GM19099 (cell line): ENCODE data around the gene CNNM2.

Source experiments
- POLR2A ChIP-seq: IDR thresholded peaks from 3 replicates; pipeline ENCODE4 v1.6.1; 2011; ENCODE audit warnings: low read depth; ENCODE audit not compliant: insufficient read length; ENCODE audit errors: extremely low read depth

Gene CNNM2

GRCh38 chr10:102917314-102917961 lies 656 bp upstream of the CNNM2 start:
- no peak for TF ChIP-seq POLR2A

DNA sequence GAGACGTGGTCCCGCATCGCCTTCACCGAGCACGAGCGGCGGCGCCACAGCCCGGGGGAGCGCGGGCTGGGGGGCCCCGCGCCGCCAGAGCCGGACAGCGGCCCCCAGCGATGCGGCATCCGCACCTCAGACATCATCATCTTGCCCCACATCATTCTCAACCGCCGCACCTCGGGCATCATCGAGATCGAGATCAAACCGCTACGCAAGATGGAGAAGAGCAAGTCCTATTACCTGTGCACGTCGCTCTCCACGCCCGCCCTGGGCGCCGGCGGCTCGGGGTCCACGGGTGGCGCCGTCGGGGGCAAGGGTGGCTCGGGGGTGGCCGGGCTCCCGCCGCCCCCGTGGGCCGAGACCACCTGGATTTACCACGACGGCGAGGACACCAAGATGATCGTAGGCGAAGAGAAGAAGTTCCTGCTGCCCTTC lies 737 bp downstream of the CNNM2 start:
- TF ChIP-seq POLR2A, result no peak

DNA sequence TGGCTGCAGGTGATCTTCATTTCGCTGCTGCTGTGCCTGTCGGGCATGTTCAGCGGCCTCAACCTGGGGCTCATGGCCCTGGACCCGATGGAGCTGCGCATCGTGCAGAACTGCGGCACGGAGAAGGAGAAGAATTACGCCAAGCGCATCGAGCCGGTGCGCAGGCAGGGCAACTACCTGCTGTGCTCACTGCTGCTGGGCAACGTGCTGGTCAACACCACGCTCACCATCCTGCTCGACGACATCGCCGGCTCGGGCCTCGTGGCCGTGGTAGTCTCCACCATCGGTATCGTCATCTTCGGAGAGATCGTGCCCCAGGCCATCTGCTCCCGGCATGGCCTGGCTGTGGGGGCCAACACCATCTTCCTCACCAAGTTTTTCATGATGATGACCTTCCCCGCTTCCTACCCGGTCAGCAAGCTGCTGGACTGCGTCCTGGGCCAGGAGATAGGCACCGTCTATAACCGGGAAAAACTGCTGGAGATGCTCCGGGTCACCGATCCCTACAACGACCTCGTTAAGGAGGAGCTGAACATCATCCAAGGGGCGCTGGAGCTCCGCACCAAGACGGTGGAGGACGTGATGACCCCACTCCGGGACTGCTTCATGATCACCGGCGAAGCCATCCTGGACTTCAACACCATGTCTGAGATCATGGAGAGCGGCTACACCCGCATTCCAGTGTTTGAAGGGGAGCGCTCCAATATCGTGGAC lies 1.3 kb downstream of the CNNM2 start:
- TF ChIP-seq POLR2A, result no peak

- TF ChIP-seq POLR2A, result no peak
Observed at GRCh38 chr10:102919992-102920739, 2.1 kb downstream of the CNNM2 start.

- TF ChIP-seq POLR2A, result no peak
Observed at GRCh38 chr10:102923601-102924000, 5.5 kb downstream of the CNNM2 start.

DNA sequence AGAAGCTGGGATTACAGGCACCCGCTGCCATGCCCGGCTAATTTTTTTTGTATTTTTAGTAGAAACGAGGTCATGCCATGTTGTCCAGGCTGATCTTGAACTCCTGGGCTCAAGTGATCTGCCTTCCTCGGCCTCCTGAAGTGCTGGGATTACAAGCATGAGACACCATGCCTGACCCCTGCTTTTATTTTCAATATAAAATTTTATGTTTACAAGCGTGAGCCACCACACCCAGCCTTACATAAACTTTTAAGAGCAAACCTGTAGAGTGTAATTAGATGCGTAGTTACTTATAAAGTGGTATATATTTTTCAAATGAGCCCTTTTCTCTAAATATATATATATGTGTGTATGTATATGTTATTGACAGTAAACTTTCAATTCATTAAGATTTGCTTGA lies 8.7 kb downstream of the CNNM2 start:
- no peak for TF ChIP-seq POLR2A

GRCh38 chr10:102927311-102928010 lies 9.4 kb downstream of the CNNM2 start:
- TF ChIP-seq POLR2A, result no peak

DNA sequence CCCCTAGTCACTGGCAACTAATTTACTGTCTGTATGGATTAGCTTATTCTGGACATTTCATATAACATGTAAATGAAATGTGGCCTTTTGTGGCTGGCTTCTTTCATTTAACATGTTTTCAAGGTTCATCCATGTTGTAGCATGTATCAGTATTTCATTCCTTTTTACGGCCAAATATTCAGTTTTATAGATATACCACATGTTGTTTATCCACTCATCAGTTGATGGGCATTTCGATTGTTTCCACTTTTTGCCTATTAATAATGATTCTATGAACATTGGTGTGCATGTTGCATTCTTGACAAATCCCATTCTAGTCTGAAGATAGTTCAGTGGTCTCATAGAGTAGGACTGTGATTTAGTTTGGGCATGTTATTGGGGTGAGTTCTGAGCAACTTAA lies 12.6 kb downstream of the CNNM2 start:
- no peak for TF ChIP-seq POLR2A

DNA sequence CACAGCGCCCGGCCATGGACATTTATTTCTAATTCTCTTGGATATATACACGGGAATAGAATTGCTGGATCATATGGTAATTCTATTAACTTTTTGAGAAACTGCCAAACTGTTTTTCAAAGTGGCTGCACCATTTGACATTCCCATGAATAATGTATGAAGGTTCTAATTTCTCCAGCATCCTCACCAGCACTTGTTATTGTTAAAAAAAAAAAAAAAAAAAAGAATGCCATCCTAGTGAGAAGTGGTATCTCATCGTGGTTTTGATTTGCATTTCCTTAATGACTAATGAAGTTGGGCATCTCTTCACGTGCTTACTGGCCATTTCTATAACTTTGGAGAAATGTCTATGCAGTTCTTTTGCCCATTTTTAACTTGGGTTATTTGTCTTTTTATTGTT lies 13.5 kb downstream of the CNNM2 start:
- no peak for TF ChIP-seq POLR2A

DNA sequence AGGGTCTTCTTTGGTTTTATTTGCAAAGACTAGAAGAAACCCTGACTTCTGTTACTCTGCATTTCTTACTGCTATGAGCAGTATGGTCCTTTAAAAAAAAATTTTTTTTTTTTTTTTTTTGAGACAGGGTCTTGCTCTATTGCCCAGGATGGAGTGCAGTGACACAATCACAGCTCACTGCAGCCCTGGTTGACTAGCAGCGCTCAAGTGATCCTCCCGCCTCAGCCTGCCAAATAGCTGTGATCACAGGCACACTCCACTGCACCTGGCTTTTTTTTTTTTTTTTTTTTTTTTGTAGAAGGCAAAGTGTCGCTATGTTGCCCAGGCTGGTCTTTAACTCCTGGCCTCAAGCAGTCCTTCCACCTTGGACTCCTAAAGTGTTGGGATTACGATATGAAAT lies 17.4 kb downstream of the CNNM2 start:
- no peak for TF ChIP-seq POLR2A

GRCh38 chr10:102935939-102936605 lies 18.0 kb downstream of the CNNM2 start:
- no peak for TF ChIP-seq POLR2A

DNA sequence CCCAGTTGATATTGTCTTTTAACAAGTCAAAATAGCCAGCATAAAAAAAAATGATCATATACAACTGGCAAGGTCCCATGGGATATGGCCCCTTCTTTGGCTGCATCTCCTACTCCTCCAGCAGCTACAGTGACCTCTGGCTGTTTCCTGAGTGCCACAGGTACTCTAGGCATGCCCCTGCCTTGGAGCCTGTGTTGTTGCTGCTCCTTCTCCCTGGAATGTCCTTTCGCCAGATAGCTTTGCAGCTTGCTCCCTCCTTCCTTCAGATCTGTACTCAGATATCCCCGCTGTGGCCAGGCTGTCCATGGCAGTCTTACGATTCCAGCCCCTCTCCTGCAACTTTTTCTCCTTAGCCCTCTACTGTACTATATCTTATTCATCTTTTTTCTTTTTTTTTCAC lies 23.3 kb downstream of the CNNM2 start:
- TF ChIP-seq POLR2A, result no peak

DNA sequence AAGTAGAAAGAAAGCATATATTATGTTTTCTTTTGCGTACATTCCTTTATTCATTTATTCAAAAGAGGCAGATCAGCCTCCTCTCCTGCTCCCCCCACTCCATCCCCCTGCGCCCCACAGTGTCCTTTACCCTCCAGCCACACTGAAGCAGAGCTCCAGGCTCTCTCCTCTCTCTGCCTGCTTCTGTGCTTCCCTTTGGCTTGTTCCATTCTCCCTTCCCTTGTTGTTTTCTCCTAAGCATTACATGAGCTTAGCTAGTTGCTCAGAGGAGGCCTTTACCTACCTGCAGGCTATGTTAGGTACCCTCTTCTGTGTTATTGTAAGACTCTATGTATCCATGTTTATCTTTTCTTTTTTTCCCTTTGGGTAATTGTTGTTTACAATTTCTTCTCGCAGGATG lies 27.4 kb downstream of the CNNM2 start:
- TF ChIP-seq POLR2A, result no peak

GRCh38 chr10:102945962-102946361 lies 27.9 kb downstream of the CNNM2 start:
- TF ChIP-seq POLR2A, result no peak

- no peak for TF ChIP-seq POLR2A
Observed at GRCh38 chr10:102946992-102947391, 28.9 kb downstream of the CNNM2 start.

GRCh38 chr10:102948176-102948575 lies 30.1 kb downstream of the CNNM2 start:
- TF ChIP-seq POLR2A, result no peak

GRCh38 chr10:102948786-102949185 lies 30.7 kb downstream of the CNNM2 start:
- no peak for TF ChIP-seq POLR2A
